Measurements from ENCODE around the gene SKIDA1. TPM values are rescaled to one million over a fixed set of nuclear protein-coding genes. Genes with fewer than 3 reads are reported as not detected.
A peak's percentile ranks its signal among the peaks of the same experiment; 100 is the strongest.

SKIDA1 gene
- total RNA-seq, 1 experiment from 2014 or later: 9.3 TPM

DNA sequence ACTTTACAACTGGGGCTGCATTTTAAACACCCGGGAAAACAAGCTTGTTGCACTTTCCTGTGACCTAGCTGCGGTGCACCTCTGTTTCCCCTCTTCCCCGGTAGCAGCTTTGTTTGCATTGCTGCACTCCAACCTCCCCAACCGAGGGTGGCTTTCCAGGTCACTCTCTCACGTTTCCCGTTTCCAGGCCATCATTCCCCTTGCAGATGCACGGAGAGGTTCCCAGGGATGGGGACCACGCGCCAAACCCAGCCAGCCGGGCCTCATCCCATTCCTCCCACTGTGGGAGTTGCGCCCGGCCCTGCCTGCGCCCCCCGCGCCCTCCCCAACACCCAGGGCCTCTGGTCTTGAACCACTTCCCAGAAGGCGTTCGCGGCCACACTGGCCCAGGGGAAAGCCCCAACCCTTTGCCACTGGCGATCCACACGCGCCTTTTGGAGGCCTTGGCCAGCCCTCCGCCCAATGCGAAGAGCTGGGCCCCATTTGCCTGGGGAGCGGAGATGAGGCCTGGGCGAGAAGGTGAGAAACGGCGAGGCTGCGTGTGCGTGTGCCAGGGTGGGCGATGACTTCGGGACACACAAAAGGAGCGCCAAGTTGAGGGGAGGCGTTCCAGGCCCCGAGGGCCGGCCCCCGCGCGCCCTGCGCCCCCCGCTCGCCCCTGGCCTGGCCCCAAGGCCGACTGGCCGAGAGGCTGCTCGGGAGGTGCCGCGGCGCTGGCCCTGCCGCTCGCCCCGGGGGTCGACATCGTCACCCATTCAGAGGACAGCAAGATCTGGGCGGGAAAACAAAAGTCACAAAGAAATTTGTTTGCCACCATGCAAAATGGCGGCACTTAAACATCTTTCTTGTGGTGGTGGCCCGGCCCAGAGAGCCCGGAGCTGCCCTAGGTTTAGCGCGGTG is 15.9 kb downstream of the SKIDA1 start:
- no peaks in the 10 kb centered on the region; the same call in 1 of the 2 replicates for H3K36me3 ChIP-seq (ENCODE audit: control insufficient read depth, insufficient read depth, low read length)
- intact Hi-C loops (cut with micrococcal nuclease; ENCODE audit: unreplicated experiment) (no loop called here), in situ Hi-C loops (cut with HindIII; ENCODE audit: low pct_unique_long_range_greater_than_20kb, low sequenced_read_pairs) (no loop called here)
- TF ChIP-seq SIN3A (IDR thresholded peaks at IDR 0.05; ENCODE audit: borderline replicate concordance, insufficient read depth, low read depth, low read length): no peak
- TF ChIP-seq TCF7L2 (IDR thresholded peaks at IDR 0.05; ENCODE audit: low read depth, low read length): no peak
- TF ChIP-seq, protein P1, sequence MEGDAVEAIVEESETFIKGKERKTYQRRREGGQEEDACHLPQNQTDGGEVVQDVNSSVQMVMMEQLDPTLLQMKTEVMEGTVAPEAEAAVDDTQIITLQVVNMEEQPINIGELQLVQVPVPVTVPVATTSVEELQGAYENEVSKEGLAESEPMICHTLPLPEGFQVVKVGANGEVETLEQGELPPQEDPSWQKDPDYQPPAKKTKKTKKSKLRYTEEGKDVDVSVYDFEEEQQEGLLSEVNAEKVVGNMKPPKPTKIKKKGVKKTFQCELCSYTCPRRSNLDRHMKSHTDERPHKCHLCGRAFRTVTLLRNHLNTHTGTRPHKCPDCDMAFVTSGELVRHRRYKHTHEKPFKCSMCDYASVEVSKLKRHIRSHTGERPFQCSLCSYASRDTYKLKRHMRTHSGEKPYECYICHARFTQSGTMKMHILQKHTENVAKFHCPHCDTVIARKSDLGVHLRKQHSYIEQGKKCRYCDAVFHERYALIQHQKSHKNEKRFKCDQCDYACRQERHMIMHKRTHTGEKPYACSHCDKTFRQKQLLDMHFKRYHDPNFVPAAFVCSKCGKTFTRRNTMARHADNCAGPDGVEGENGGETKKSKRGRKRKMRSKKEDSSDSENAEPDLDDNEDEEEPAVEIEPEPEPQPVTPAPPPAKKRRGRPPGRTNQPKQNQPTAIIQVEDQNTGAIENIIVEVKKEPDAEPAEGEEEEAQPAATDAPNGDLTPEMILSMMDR (IDR thresholded peaks at IDR 0.05): no peak
- no peak for TF ChIP-seq REST (IDR thresholded peaks at IDR 0.05; ENCODE audit: insufficient read depth in 1 of 2, low read depth in 2 of 2, low read length in 1 of 2)
- no peak for TF ChIP-seq POLR2AphosphoS5 (IDR thresholded peaks at IDR 0.05; ENCODE audit: low read depth, low read length)
- peaks cover 48% of the 10 kb centered on the region for H3K4me1 ChIP-seq (ENCODE audit: control insufficient read depth, insufficient read depth, low read length)
- ATAC-seq (no peak), DNase-seq (ENCODE audit: low read depth, low spot score) (no peak)
- no peaks in the 10 kb centered on the region for H3K27me3 ChIP-seq (ENCODE audit: control insufficient read depth, insufficient read depth, low read length)
- H3K9me3 ChIP-seq (ENCODE audit: control insufficient read depth, insufficient read depth, low read depth, low read length): no peaks in the 10 kb centered on the region
- no TSS peak for BruUV-seq (replicated peaks)
- CTCF ChIA-PET: no interaction called here
- POLR2A ChIA-PET: no interaction called here
- H3K4me3 ChIP-seq (ENCODE audit: low read depth in 2 of 2, low read length in 2 of 2): no peak overlapping the region
- H3K27ac ChIP-seq (ENCODE audit: low read length): peak overlapping the region; percentile 86

DNA sequence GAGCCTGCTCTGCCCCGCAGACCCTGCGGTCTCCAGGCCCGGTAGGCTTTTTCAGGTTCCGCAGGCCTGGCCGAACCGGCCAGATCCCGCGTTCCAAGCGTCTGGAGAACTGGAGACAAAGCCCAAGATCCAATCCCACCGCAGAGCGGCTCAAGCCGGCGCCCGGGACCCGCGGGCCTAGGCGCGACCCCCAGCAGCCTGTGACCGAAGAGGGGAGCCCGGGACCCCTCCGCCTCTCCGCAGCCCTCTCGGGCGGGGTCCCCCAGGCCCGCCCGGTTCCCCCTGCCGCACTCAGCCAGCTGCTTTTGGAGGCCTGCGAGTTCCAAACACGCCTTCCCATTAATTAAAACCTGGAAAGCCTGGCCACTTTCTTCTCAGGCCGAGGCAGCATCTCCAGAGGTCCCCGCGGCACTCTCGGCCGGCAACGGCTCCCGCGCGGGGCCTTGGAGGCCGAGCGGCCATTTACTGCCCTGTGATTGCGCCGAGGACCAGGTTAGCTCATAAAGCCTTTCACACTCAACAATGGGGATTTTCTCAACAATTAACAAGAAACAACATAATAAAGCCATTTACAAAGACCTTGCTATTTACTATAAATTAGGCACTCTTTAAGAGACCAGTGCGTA is 16.7 kb downstream of the SKIDA1 start:
- no peak for ATAC-seq

More for the DNA sequence above, 16.7 kb downstream of the SKIDA1 start:
- H3K9me3 ChIP-seq (ENCODE audit: control insufficient read depth, insufficient read depth, low read depth, low read length): no peaks in the 10 kb centered on the region
- ChIA-PET POLR2A (interaction anchor here (1.2 kb wide), 1 partner anchor 12 kb away, joined by 6 read pairs; no protein-coding TSS in a partner anchor), CTCF (no interaction called here)
- peaks cover 51% of the 10 kb centered on the region for H3K4me1 ChIP-seq (ENCODE audit: control insufficient read depth, insufficient read depth, low read length)
- H3K36me3 ChIP-seq (ENCODE audit: control insufficient read depth, insufficient read depth, low read length): no peaks in the 10 kb centered on the region; the same call in 1 of the 2 replicates
- in situ Hi-C loops (cut with HindIII; ENCODE audit: low pct_unique_long_range_greater_than_20kb, low sequenced_read_pairs): no loop called here
- no peak for TF ChIP-seq POLR2AphosphoS5 (IDR thresholded peaks at IDR 0.05; ENCODE audit: low read depth, low read length)
- TF ChIP-seq TCF7L2 (IDR thresholded peaks at IDR 0.05; ENCODE audit: low read depth, low read length): no peak
- TF ChIP-seq, protein P1 (IDR thresholded peaks at IDR 0.05): no peak
- no peak for TF ChIP-seq REST (IDR thresholded peaks at IDR 0.05; ENCODE audit: insufficient read depth in 1 of 2, low read depth in 2 of 2, low read length in 1 of 2)
- TF ChIP-seq SIN3A (IDR thresholded peaks at IDR 0.05; ENCODE audit: borderline replicate concordance, insufficient read depth, low read depth, low read length): no peak
- no peaks in the 10 kb centered on the region for H3K27me3 ChIP-seq (ENCODE audit: control insufficient read depth, insufficient read depth, low read length)
- intact Hi-C loops (cut with micrococcal nuclease; ENCODE audit: unreplicated experiment): no loop called here
- no TSS peak for BruUV-seq (replicated peaks)
- DNase-seq (ENCODE audit: low read depth, low spot score): no peak
- no peak overlapping the region for H3K4me3 ChIP-seq (ENCODE audit: low read depth in 2 of 2, low read length in 2 of 2)
- H3K27ac ChIP-seq (ENCODE audit: low read length): peak overlapping the region; percentile 86
